Measurements from ENCODE around the gene AKR1C4.

GRCh38 chr10:5163487-5163886, 33.1 kb upstream of the AKR1C4 start:
- TF ChIP-seq POLR2AphosphoS5 (IDR thresholded peaks at IDR 0.05) (no peak), POLR2A (IDR thresholded peaks at IDR 0.05) (no peak), EP300 (IDR thresholded peaks at IDR 0.05) (no peak)
- TF ChIP-seq, protein P1, sequence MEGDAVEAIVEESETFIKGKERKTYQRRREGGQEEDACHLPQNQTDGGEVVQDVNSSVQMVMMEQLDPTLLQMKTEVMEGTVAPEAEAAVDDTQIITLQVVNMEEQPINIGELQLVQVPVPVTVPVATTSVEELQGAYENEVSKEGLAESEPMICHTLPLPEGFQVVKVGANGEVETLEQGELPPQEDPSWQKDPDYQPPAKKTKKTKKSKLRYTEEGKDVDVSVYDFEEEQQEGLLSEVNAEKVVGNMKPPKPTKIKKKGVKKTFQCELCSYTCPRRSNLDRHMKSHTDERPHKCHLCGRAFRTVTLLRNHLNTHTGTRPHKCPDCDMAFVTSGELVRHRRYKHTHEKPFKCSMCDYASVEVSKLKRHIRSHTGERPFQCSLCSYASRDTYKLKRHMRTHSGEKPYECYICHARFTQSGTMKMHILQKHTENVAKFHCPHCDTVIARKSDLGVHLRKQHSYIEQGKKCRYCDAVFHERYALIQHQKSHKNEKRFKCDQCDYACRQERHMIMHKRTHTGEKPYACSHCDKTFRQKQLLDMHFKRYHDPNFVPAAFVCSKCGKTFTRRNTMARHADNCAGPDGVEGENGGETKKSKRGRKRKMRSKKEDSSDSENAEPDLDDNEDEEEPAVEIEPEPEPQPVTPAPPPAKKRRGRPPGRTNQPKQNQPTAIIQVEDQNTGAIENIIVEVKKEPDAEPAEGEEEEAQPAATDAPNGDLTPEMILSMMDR (IDR thresholded peaks at IDR 0.05), result no peak

Data from gastroesophageal sphincter (tissue), 3 donors.